GM19023 (cell line): Measurements from ENCODE around the gene ST8SIA5.

Experiments used
- ATAC-seq: cut with Tn5 transposase; IDR thresholded peaks from one replicate; pipeline ENCODE4 v1.9.1; 2021; ENCODE audit warnings: mild to moderate bottlenecking, moderate library complexity; ENCODE audit not compliant: unreplicated experiment

The ST8SIA5 gene

GRCh38 chr18:46748466-46748865 lies 8.4 kb downstream of the ST8SIA5 start:
- no peak for ATAC-seq

- no peak for ATAC-seq
Measured at GRCh38 chr18:46740046-46740445, 16.8 kb downstream of the ST8SIA5 start.

- ATAC-seq, result no peak
Measured at GRCh38 chr18:46738491-46738890, 18.4 kb downstream of the ST8SIA5 start.

GRCh38 chr18:46736736-46737135 lies 20.1 kb downstream of the ST8SIA5 start:
- ATAC-seq, result no peak

GRCh38 chr18:46736135-46736534 lies 20.7 kb downstream of the ST8SIA5 start:
- ATAC-seq, result no peak

- no peak for ATAC-seq
Measured at GRCh38 chr18:46734981-46735380, 21.9 kb downstream of the ST8SIA5 start.

GRCh38 chr18:46733872-46734271 lies 23.0 kb downstream of the ST8SIA5 start:
- ATAC-seq, result no peak

- no peak for ATAC-seq
Measured at GRCh38 chr18:46732801-46733200, 24.1 kb downstream of the ST8SIA5 start.

GRCh38 chr18:46732201-46732600 lies 24.7 kb downstream of the ST8SIA5 start:
- no peak for ATAC-seq

- no peak for ATAC-seq
Measured at GRCh38 chr18:46731316-46731715, 25.5 kb downstream of the ST8SIA5 start.

- no peak for ATAC-seq
Measured at GRCh38 chr18:46728219-46728930, 28.5 kb downstream of the ST8SIA5 start.

GRCh38 chr18:46727177-46727576 lies 29.7 kb downstream of the ST8SIA5 start:
- no peak for ATAC-seq

- ATAC-seq, result no peak
Measured at GRCh38 chr18:46725310-46725709, 31.5 kb downstream of the ST8SIA5 start.

- ATAC-seq, result no peak
Measured at GRCh38 chr18:46723856-46724415, 32.9 kb downstream of the ST8SIA5 start.

- no peak for ATAC-seq
Measured at GRCh38 chr18:46722051-46722450, 34.8 kb downstream of the ST8SIA5 start.

- no peak for ATAC-seq
Measured at GRCh38 chr18:46721331-46721730, 35.5 kb downstream of the ST8SIA5 start.

GRCh38 chr18:46720521-46720920 lies 36.3 kb downstream of the ST8SIA5 start:
- ATAC-seq, result no peak

GRCh38 chr18:46720092-46720491 lies 36.8 kb downstream of the ST8SIA5 start:
- no peak for ATAC-seq

- ATAC-seq, result no peak
Measured at GRCh38 chr18:46719388-46719787, 37.5 kb downstream of the ST8SIA5 start.

- ATAC-seq, result no peak
Measured at GRCh38 chr18:46718501-46719341, 38.1 kb downstream of the ST8SIA5 start.

- no peak for ATAC-seq
Measured at GRCh38 chr18:46716827-46717226, 40.0 kb downstream of the ST8SIA5 start.

GRCh38 chr18:46716336-46716735 lies 40.5 kb downstream of the ST8SIA5 start:
- no peak for ATAC-seq
